Activated naive CD4-positive, alpha-beta T cell treated with anti-CD3 and anti-CD28 coated beads, Interleukin-2, amount 10 ng/mL, durations not matched to agents 7 days and 5 days (primary cell): Measurements from ENCODE around the gene PPY.

Experiments
- CTCF ChIA-PET: fragments of 350-600 bp; sonication (Branson Sonifier 250); formaldehyde crosslinking; loops from one replicate; lab custom pipeline; 2021; ENCODE audit warnings: antibody characterized with exemption; lab: Charles Lee
- DNase-seq: peaks from one replicate; pipeline ENCODE4 v3.0.0-alpha.2; 2020
- H3K27ac Mint-ChIP-seq: one replicate; pipeline ENCODE4 v1.8.0; 2021; ENCODE audit warnings: mild to moderate bottlenecking, moderate library complexity, mixed read lengths
- H3K27me3 Mint-ChIP-seq: one replicate; pipeline ENCODE4 v1.8.0; 2021; ENCODE audit warnings: mild to moderate bottlenecking, mixed read lengths
- H3K36me3 Mint-ChIP-seq: one replicate; pipeline ENCODE4 v1.8.0; 2021; ENCODE audit warnings: mixed read lengths
- H3K4me1 Mint-ChIP-seq: one replicate; pipeline ENCODE4 v1.8.0; 2021; ENCODE audit warnings: mixed read lengths
- H3K4me3 Mint-ChIP-seq: one replicate; pipeline ENCODE4 v1.8.0; 2021; ENCODE audit warnings: mild to moderate bottlenecking, moderate library complexity, mixed read lengths
- H3K9me3 Mint-ChIP-seq: one replicate; pipeline ENCODE4 v1.8.0; 2021; ENCODE audit warnings: mixed read lengths

PPY gene

GRCh38 chr17:43915559-43915958 is 26.7 kb downstream of the PPY start:
- Mint-ChIP-seq H3K27ac (no peak overlapping the region), H3K4me3 (no peak overlapping the region), H3K4me1 (peaks cover 21% of the 10 kb centered on the region), H3K36me3 (no peaks in the 10 kb centered on the region), H3K27me3 (peaks cover 19% of the 10 kb centered on the region), H3K9me3 (no peaks in the 10 kb centered on the region)
- DNase-seq = no peak
- CTCF ChIA-PET = interaction anchor here (1.8 to 2.9 kb wide), 2 partner anchors 28 kb away, joined by 10 read pairs; partner anchors contain the start of gene PPY

- CTCF ChIA-PET = interaction anchor here (1.8 kb wide), 2 partner anchors 11 to 29 kb away, joined by 9 to 10 read pairs; partner anchors contain the start of gene PPY
- Mint-ChIP-seq H3K27me3 (peaks cover 26% of the 10 kb centered on the region), H3K36me3 (no peaks in the 10 kb centered on the region), H3K9me3 (no peaks in the 10 kb centered on the region), H3K4me3 (no peak overlapping the region), H3K27ac (no peak overlapping the region), H3K4me1 (peaks cover 21% of the 10 kb centered on the region)
- DNase-seq = no peak
Measured at GRCh38 chr17:43914451-43914850, 27.8 kb downstream of the PPY start.

GRCh38 chr17:43913584-43913983 is 28.7 kb downstream of the PPY start:
- H3K4me3 Mint-ChIP-seq = no peak overlapping the region
- H3K27me3 Mint-ChIP-seq = peaks cover 30% of the 10 kb centered on the region
- CTCF ChIA-PET = interaction anchor here (0.6 to 1.8 kb wide), 3 partner anchors 12 to 82 kb away, joined by 4 to 10 read pairs (median 9); partner anchors contain the start of gene PPY
- H3K27ac Mint-ChIP-seq = no peak overlapping the region
- no peaks in the 10 kb centered on the region for H3K9me3 Mint-ChIP-seq
- no peak for DNase-seq
- H3K4me1 Mint-ChIP-seq = peaks cover 16% of the 10 kb centered on the region
- H3K36me3 Mint-ChIP-seq = no peaks in the 10 kb centered on the region

- no peak overlapping the region for H3K27ac Mint-ChIP-seq
- H3K36me3 Mint-ChIP-seq = no peaks in the 10 kb centered on the region
- peaks cover 20% of the 10 kb centered on the region for H3K4me1 Mint-ChIP-seq
- H3K27me3 Mint-ChIP-seq = peaks cover 34% of the 10 kb centered on the region
- DNase-seq = no peak
- no peak overlapping the region for H3K4me3 Mint-ChIP-seq
- no peaks in the 10 kb centered on the region for H3K9me3 Mint-ChIP-seq
- CTCF ChIA-PET = interaction anchor here (4.4 kb wide), 1 partner anchor 12 kb away, joined by 30 read pairs; no protein-coding TSS in a partner anchor
Measured at GRCh38 chr17:43912635-43913304, 29.5 kb downstream of the PPY start.

GRCh38 chr17:43911904-43912303 is 30.4 kb downstream of the PPY start:
- peaks cover 38% of the 10 kb centered on the region for H3K27me3 Mint-ChIP-seq
- peaks cover 18% of the 10 kb centered on the region for H3K4me1 Mint-ChIP-seq
- no peak for DNase-seq
- H3K27ac Mint-ChIP-seq = no peak overlapping the region
- no peaks in the 10 kb centered on the region for H3K9me3 Mint-ChIP-seq
- no peaks in the 10 kb centered on the region for H3K36me3 Mint-ChIP-seq
- no peak overlapping the region for H3K4me3 Mint-ChIP-seq
- CTCF ChIA-PET = interaction anchor here (1.1 to 4.4 kb wide), 2 partner anchors 13 to 32 kb away, joined by 3 to 30 read pairs; no protein-coding TSS in a partner anchor

- no peak for DNase-seq
- Mint-ChIP-seq H3K4me1 (peaks cover 21% of the 10 kb centered on the region), H3K27me3 (peaks cover 60% of the 10 kb centered on the region), H3K9me3 (no peaks in the 10 kb centered on the region), H3K36me3 (no peaks in the 10 kb centered on the region), H3K4me3 (no peak overlapping the region), H3K27ac (no peak overlapping the region)
- CTCF ChIA-PET = interaction anchor here (0.7 to 4.4 kb wide), 13 partner anchors 9 to 206 kb away, joined by 3 to 30 read pairs (median 4); no protein-coding TSS in a partner anchor
Measured at GRCh38 chr17:43909537-43910231, 32.6 kb downstream of the PPY start.

- Mint-ChIP-seq H3K9me3 (no peaks in the 10 kb centered on the region), H3K36me3 (no peaks in the 10 kb centered on the region), H3K4me3 (peak overlapping the region; percentile 5), H3K4me1 (peaks cover 21% of the 10 kb centered on the region), H3K27ac (no peak overlapping the region), H3K27me3 (peaks cover 71% of the 10 kb centered on the region)
- CTCF ChIA-PET = interaction anchor here (0.7 to 4.4 kb wide), 7 partner anchors 10 to 95 kb away, joined by 3 to 30 read pairs (median 4); no protein-coding TSS in a partner anchor
- DNase-seq = peak; percentile 66
Measured at GRCh38 chr17:43907998-43908721, 34.1 kb downstream of the PPY start.

- H3K9me3 Mint-ChIP-seq = no peaks in the 10 kb centered on the region
- peaks cover 21% of the 10 kb centered on the region for H3K4me1 Mint-ChIP-seq
- peak; percentile 70 for DNase-seq
- CTCF ChIA-PET = interaction anchor here (1.2 to 4.0 kb wide), 2 partner anchors 28 to 88 kb away, joined by 3 to 24 read pairs; no protein-coding TSS in a partner anchor
- H3K27ac Mint-ChIP-seq = no peak within 1 kb of the TSS
- H3K36me3 Mint-ChIP-seq = no peaks in the 10 kb centered on the region
- H3K27me3 Mint-ChIP-seq = peaks cover 75% of the 10 kb centered on the region
- peak within 1 kb of the TSS; percentile 57 for H3K4me3 Mint-ChIP-seq
Measured at GRCh38 chr17:43907425-43907981, 34.8 kb downstream of the PPY start, which contains the start of gene MPP2. MPP2 (minus strand) TSS chr17:43907536; CDS start chr17:43904460, 3,076 bp downstream.

- CTCF ChIA-PET = interaction anchor here (0.9 to 1.2 kb wide), 2 partner anchors 11 to 89 kb away, joined by 3 read pairs; no protein-coding TSS in a partner anchor
- H3K27me3 Mint-ChIP-seq = peaks cover 80% of the 10 kb centered on the region
Measured at GRCh38 chr17:43906951-43907424, 35.3 kb downstream of the PPY start.

GRCh38 chr17:43905985-43906852 is 36.1 kb downstream of the PPY start:
- Mint-ChIP-seq H3K27me3 (peaks cover 88% of the 10 kb centered on the region), H3K27ac (no peak overlapping the region), H3K4me3 (peak overlapping the region; percentile 57), H3K36me3 (no peaks in the 10 kb centered on the region), H3K9me3 (no peaks in the 10 kb centered on the region), H3K4me1 (peaks cover 22% of the 10 kb centered on the region)
- CTCF ChIA-PET = interaction anchor here (0.9 to 1.2 kb wide), 2 partner anchors 12 to 90 kb away, joined by 3 read pairs; no protein-coding TSS in a partner anchor
- peak; percentile 51 for DNase-seq

More at GRCh38 chr17:43906951-43907424, 35.3 kb downstream of the PPY start:
- Mint-ChIP-seq H3K9me3 (no peaks in the 10 kb centered on the region), H3K4me1 (peaks cover 21% of the 10 kb centered on the region), H3K27ac (no peak overlapping the region), H3K4me3 (peak overlapping the region; percentile 57), H3K36me3 (no peaks in the 10 kb centered on the region)
- peak; percentile 32 for DNase-seq

GRCh38 chr17:43905400-43905984 is 36.8 kb downstream of the PPY start:
- no peak overlapping the region for H3K4me3 Mint-ChIP-seq
- H3K9me3 Mint-ChIP-seq = no peaks in the 10 kb centered on the region
- no peak overlapping the region for H3K27ac Mint-ChIP-seq
- no peaks in the 10 kb centered on the region for H3K36me3 Mint-ChIP-seq
- CTCF ChIA-PET = no interaction called here
- peaks cover 29% of the 10 kb centered on the region for H3K4me1 Mint-ChIP-seq
- no peak for DNase-seq
- peaks cover 95% of the 10 kb centered on the region for H3K27me3 Mint-ChIP-seq

- Mint-ChIP-seq H3K4me3 (no peak overlapping the region), H3K27me3 (peaks cover 83% of the 10 kb centered on the region), H3K27ac (no peak overlapping the region), H3K4me1 (peaks cover 26% of the 10 kb centered on the region), H3K36me3 (no peaks in the 10 kb centered on the region), H3K9me3 (no peaks in the 10 kb centered on the region)
- DNase-seq = no peak
- CTCF ChIA-PET = interaction anchor here (1.1 to 6.3 kb wide), 2 partner anchors 23 to 41 kb away, joined by 4 to 31 read pairs; no protein-coding TSS in a partner anchor
Measured at GRCh38 chr17:43901861-43902589, 40.3 kb downstream of the PPY start.
